ENCODE data around the gene CDHR2.

The CDHR2 gene

GRCh38 chr5:176525677-176526076, 23.5 kb upstream of the CDHR2 start:
- TF ChIP-seq, protein P1, sequence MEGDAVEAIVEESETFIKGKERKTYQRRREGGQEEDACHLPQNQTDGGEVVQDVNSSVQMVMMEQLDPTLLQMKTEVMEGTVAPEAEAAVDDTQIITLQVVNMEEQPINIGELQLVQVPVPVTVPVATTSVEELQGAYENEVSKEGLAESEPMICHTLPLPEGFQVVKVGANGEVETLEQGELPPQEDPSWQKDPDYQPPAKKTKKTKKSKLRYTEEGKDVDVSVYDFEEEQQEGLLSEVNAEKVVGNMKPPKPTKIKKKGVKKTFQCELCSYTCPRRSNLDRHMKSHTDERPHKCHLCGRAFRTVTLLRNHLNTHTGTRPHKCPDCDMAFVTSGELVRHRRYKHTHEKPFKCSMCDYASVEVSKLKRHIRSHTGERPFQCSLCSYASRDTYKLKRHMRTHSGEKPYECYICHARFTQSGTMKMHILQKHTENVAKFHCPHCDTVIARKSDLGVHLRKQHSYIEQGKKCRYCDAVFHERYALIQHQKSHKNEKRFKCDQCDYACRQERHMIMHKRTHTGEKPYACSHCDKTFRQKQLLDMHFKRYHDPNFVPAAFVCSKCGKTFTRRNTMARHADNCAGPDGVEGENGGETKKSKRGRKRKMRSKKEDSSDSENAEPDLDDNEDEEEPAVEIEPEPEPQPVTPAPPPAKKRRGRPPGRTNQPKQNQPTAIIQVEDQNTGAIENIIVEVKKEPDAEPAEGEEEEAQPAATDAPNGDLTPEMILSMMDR (IDR thresholded peaks at IDR 0.05; ENCODE audit: low read depth, low read length) = no peak
- Histone ChIP-seq H3K36me3 (peaks cover 34% of the 10 kb centered on the region), H3K9me3 (ENCODE audit: severe bottlenecking) (no peaks in the 10 kb centered on the region)

DNA sequence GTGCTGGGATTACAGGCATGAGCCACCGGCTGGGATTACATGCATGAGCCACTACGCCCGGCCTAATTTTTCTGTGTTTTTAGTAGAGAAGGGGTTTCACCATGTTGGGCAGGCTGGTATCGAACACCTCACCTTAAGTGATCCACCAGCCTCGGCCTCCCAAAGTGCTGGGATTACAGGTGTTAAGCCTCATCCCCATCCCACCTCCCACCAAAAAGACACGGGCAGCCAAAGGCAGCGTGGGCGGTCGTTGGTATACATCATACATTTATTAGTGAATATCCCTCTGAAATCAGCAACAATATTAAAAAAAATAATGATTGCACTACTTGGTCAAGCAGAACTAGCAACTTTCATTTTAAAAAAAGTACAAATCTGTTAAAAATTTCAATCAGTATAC, 22.7 kb upstream of the CDHR2 start:
- Histone ChIP-seq H3K27me3 (ENCODE audit: insufficient read depth, low read depth, severe bottlenecking) (no peaks in the 10 kb centered on the region), H3K36me3 (peaks cover 41% of the 10 kb centered on the region), H3K9me3 (ENCODE audit: severe bottlenecking) (no peaks in the 10 kb centered on the region), H3K4me3 (ENCODE audit: low read depth, low read length) (no peak overlapping the region), H3K27ac (no peak overlapping the region)
- TF ChIP-seq, protein P1 (IDR thresholded peaks at IDR 0.05; ENCODE audit: low read depth, low read length) = no peak
- DNase-seq = no peak

More at GRCh38 chr5:176525677-176526076, 23.5 kb upstream of the CDHR2 start:
- H3K4me3 ChIP-seq (ENCODE audit: low read depth, low read length) = no peak overlapping the region
- H3K27me3 ChIP-seq (ENCODE audit: insufficient read depth, low read depth, severe bottlenecking) = no peaks in the 10 kb centered on the region
- DNase-seq = no peak
- no peak overlapping the region for H3K27ac ChIP-seq

- no peaks in the 10 kb centered on the region for H3K27me3 ChIP-seq (ENCODE audit: insufficient read depth, low read depth, severe bottlenecking)
- TF ChIP-seq, protein P1 (IDR thresholded peaks at IDR 0.05; ENCODE audit: low read depth, low read length) = no peak
- no peak for DNase-seq
- H3K4me3 ChIP-seq (ENCODE audit: low read depth, low read length) = no peak overlapping the region
- no peaks in the 10 kb centered on the region for H3K9me3 ChIP-seq (ENCODE audit: severe bottlenecking)
- H3K36me3 ChIP-seq = peaks cover 47% of the 10 kb centered on the region
- no peak overlapping the region for H3K27ac ChIP-seq
Measured at GRCh38 chr5:176527246-176528222, 21.6 kb upstream of the CDHR2 start.

DNA sequence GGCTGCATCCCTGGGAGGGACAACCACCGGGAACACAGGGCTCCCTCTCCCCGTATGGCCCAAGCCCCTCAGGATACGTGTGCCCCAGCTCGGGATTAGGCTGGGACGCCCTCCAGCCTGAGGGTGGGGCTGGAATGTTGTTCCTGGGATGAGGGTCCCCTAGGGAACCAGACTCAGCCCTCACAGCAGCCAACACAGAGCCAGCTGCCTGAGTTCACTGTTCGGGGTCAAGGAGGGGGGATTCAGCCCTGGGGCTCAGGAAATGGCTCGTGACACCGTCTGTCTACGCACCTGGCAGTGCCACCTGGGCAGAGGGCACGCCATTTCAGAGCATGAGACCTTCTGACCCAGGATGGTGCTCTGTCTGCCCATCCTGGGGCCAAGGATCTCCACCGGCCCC, 20.8 kb upstream of the CDHR2 start:
- TF ChIP-seq, protein P1 (IDR thresholded peaks at IDR 0.05; ENCODE audit: low read depth, low read length) = no peak
- no peak for DNase-seq
- no peaks in the 10 kb centered on the region for H3K27me3 ChIP-seq (ENCODE audit: insufficient read depth, low read depth, severe bottlenecking)
- H3K36me3 ChIP-seq = peaks cover 54% of the 10 kb centered on the region
- H3K4me3 ChIP-seq (ENCODE audit: low read depth, low read length) = no peak overlapping the region
- H3K9me3 ChIP-seq (ENCODE audit: severe bottlenecking) = no peaks in the 10 kb centered on the region
- H3K27ac ChIP-seq = no peak overlapping the region

GRCh38 chr5:176528761-176529115, 20.4 kb upstream of the CDHR2 start:
- DNase-seq = no peak
- H3K27ac ChIP-seq = no peak overlapping the region
- TF ChIP-seq, protein P1 (IDR thresholded peaks at IDR 0.05; ENCODE audit: low read depth, low read length) = no peak
- H3K4me3 ChIP-seq (ENCODE audit: low read depth, low read length) = no peak overlapping the region
- H3K9me3 ChIP-seq (ENCODE audit: severe bottlenecking) = no peaks in the 10 kb centered on the region
- peaks cover 58% of the 10 kb centered on the region for H3K36me3 ChIP-seq
- no peaks in the 10 kb centered on the region for H3K27me3 ChIP-seq (ENCODE audit: insufficient read depth, low read depth, severe bottlenecking)

Data from WERI-Rb-1 (cell line).